Liver (tissue), 9 donors: Measurements from ENCODE around the gene QKI. TPM values are rescaled to one million over a fixed set of nuclear protein-coding genes. Genes with fewer than 3 reads are reported as not detected.
A peak's percentile ranks its signal among the peaks of the same experiment; 100 is the strongest.

ENCODE experiments used
- DNase-seq: peaks from one replicate; pipeline ENCODE4 v3.0.0-alpha.2; 2017; ENCODE audit warnings: low spot score
- H3K27ac ChIP-seq, 2 donors: one replicate each; pipeline ENCODE4 v1.7.0; 2013; ENCODE audit warnings: inconsistent platforms in 2 of 2, low read length in 2 of 2, control low read depth in 1 of 2, low read depth in 1 of 2, mild to moderate bottlenecking in 1 of 2
- H3K27me3 ChIP-seq, 4 donors: one replicate each; pipeline versions ENCODE4 v1.6.1 to v1.7.0; 2013; ENCODE audit warnings: low read length in 3 of 4, inconsistent platforms in 1 of 4, mild to moderate bottlenecking in 1 of 4, moderate library complexity in 1 of 4; ENCODE audit not compliant: control insufficient read depth in 4 of 4, insufficient read depth in 4 of 4
- H3K36me3 ChIP-seq, 4 donors: one replicate each; pipeline versions ENCODE4 v1.6.1 to v1.7.0; 2013; ENCODE audit warnings: low read length in 3 of 4, mild to moderate bottlenecking in 3 of 4, low read depth in 1 of 4, moderate library complexity in 1 of 4; ENCODE audit not compliant: control insufficient read depth in 4 of 4, insufficient read depth in 3 of 4
- H3K4me1 ChIP-seq, 4 donors: one replicate each; pipeline versions ENCODE4 v1.6.1 to v1.7.0; 2013; ENCODE audit warnings: low read length in 3 of 4, mild to moderate bottlenecking in 3 of 4, moderate library complexity in 1 of 4; ENCODE audit not compliant: control insufficient read depth in 4 of 4, insufficient read depth in 4 of 4
- H3K4me3 ChIP-seq, 3 donors: one replicate each; pipeline versions ENCODE4 v1.6.1 to v1.7.0; 2013; ENCODE audit warnings: low read length in 3 of 3, control low read depth in 1 of 3, low read depth in 1 of 3, mild to moderate bottlenecking in 1 of 3
- H3K9ac ChIP-seq, 2 donors: one replicate each; pipeline ENCODE4 v1.7.0; 2013; ENCODE audit warnings: low read length in 2 of 2, mild to moderate bottlenecking in 2 of 2, moderate library complexity in 2 of 2, control low read depth in 1 of 2, low read depth in 1 of 2
- H3K9me3 ChIP-seq, 4 donors: one replicate each; pipeline versions ENCODE4 v1.6.1 to v1.7.0; 2013; ENCODE audit warnings: low read length in 3 of 4; ENCODE audit not compliant: control insufficient read depth in 4 of 4
- CTCF ChIP-seq: fragments of 150-350 bp; IDR thresholded peaks from 2 replicates; pipeline ENCODE4 v1.5.1; 2017; ENCODE audit warnings: improper control_type of control experiment, low read depth, low read length; ENCODE audit not compliant: missing input control
- EGR1 ChIP-seq, 2 donors: IDR thresholded peaks; 2 replicates each; pipeline ENCODE4 v1.6.1; 2016 to 2018; ENCODE audit warnings: antibody characterized with exemption in 2 of 2, low read depth in 2 of 2
- FOXA1 ChIP-seq: IDR thresholded peaks from 2 replicates; pipeline ENCODE4 v1.6.1; 2016; ENCODE audit warnings: antibody characterized with exemption
- FOXA2 ChIP-seq: IDR thresholded peaks from 2 replicates; pipeline ENCODE4 v1.6.1; 2016; ENCODE audit warnings: antibody characterized with exemption
- HNF4A ChIP-seq, 2 donors: conservative IDR thresholded peaks; 2 replicates each; pipeline ENCODE4 v1.6.1; 2016; ENCODE audit warnings: antibody characterized with exemption in 2 of 2, mild to moderate bottlenecking in 2 of 2
- MAX ChIP-seq: IDR thresholded peaks from 2 replicates; pipeline ENCODE4 v1.6.1; 2016; ENCODE audit warnings: antibody characterized with exemption
- NR2F2 ChIP-seq: IDR thresholded peaks from 2 replicates; pipeline ENCODE4 v1.6.1; 2016; ENCODE audit warnings: antibody characterized with exemption
- RAD21 ChIP-seq, 2 donors: IDR thresholded peaks; 2 replicates each; pipeline ENCODE4 v1.6.1; 2016; ENCODE audit warnings: antibody characterized with exemption in 2 of 2, mild to moderate bottlenecking in 2 of 2
- REST ChIP-seq: IDR thresholded peaks from 2 replicates; pipeline ENCODE4 v1.6.1; 2016; ENCODE audit warnings: antibody characterized with exemption, mild to moderate bottlenecking
- SP1 ChIP-seq: IDR thresholded peaks from 2 replicates; pipeline ENCODE4 v1.6.1; 2018; ENCODE audit warnings: antibody characterized with exemption, mild to moderate bottlenecking
- TAF1 ChIP-seq: conservative IDR thresholded peaks from 2 replicates; pipeline ENCODE4 v1.6.1; 2016; ENCODE audit warnings: antibody characterized with exemption, mild to moderate bottlenecking
- ZBTB33 ChIP-seq: IDR thresholded peaks from 2 replicates; pipeline ENCODE4 v1.6.1; 2016; ENCODE audit warnings: antibody characterized with exemption
- WGBS: extraction: QIAGEN DNeasy Blood & Tissue Kit; methylation state at CpG from one replicate; pipeline ENCODE4 v1.1.7; 2013; 5-methylcytosine and 5-hydroxymethylcytosine counted together
- polyA plus RNA-seq, 2 donors: library from polyadenylated mRNA; stranded (reverse) in 1 of 2; unstranded in 1 of 2; fragments of 200-250 nt in 1 of 2; fragments of >200 nt in 1 of 2; fragmentation: Nextera tagmentation in 1 of 2; extraction: Ambion mirVana in 1 of 2; gene quantifications; one replicate each; pipeline versions ENCODE4 v1.2.1 to v1.2.3, GENCODE V29; 2013 to 2015
- total RNA-seq, 2 donors: library from RNA; depleted of rRNA; stranded (reverse); fragments of >200 nt; gene quantifications; one replicate each; pipeline ENCODE4 v1.2.3, GENCODE V29; 2014
- donor health status: healthy.
- donor health status: healthy.
- donor health status: healthy.
- donor health status: healthy.
- donor health status: healthy.

Gene QKI
- total and polyA plus RNA-seq, 4 donors, result 22.7 to 97.0 (median 56.3) TPM

- no peak overlapping the region for H3K9ac ChIP-seq
- H3K9me3 ChIP-seq, result no peaks in the 10 kb centered on the region
- no peaks in the 10 kb centered on the region for H3K4me1 ChIP-seq
- no peaks in the 10 kb centered on the region for H3K27me3 ChIP-seq
- no peak overlapping the region for H3K27ac ChIP-seq
- H3K4me3 ChIP-seq, result no peak overlapping the region
- DNase-seq, result no peak
- no peak for TF ChIP-seq ZBTB33
- no peak for TF ChIP-seq FOXA2
- TF ChIP-seq HNF4A (conservative IDR thresholded peaks at IDR 0.05), result no peak
- no peak for TF ChIP-seq FOXA1
- no peak for TF ChIP-seq CTCF
- no peak for TF ChIP-seq TAF1
- TF ChIP-seq SP1, result no peak
- TF ChIP-seq MAX, result no peak
- no peak for TF ChIP-seq NR2F2
- TF ChIP-seq RAD21 (IDR thresholded peaks at IDR 0.05), result no peak
- no peak for TF ChIP-seq REST
- H3K36me3 ChIP-seq, result no peaks in the 10 kb centered on the region
- WGBS, result 81% methylated on average over 1 of the region's 1 CpG
These were observed 45.4 kb upstream of the QKI start for GRCh38 chr6:163369141-163369540.

- H3K9ac ChIP-seq, result no peak overlapping the region
- no peak for TF ChIP-seq HNF4A (conservative IDR thresholded peaks at IDR 0.05)
- peak in 1 of 2 donors; percentile 17 for TF ChIP-seq EGR1 (IDR thresholded peaks at IDR 0.05; ENCODE audit: low read depth in 2 of 2)
- TF ChIP-seq SP1, result no peak
- H3K27me3 ChIP-seq, result no peaks in the 10 kb centered on the region
- H3K36me3 ChIP-seq, result no peaks in the 10 kb centered on the region
- no peak overlapping the region for H3K27ac ChIP-seq
- no peak overlapping the region for H3K4me3 ChIP-seq
- WGBS, result 86% methylated on average over 15 of the region's 15 CpGs
- H3K4me1 ChIP-seq, result no peaks in the 10 kb centered on the region
- no peaks in the 10 kb centered on the region for H3K9me3 ChIP-seq
- DNase-seq, result no peak
These were observed 44.7 kb upstream of the QKI start for GRCh38 chr6:163369628-163370365.
